ENCODE results near the gene PRSS33.

- TF ChIP-seq CTCF (IDR thresholded peaks at IDR 0.05) (no peak), POLR2A (IDR thresholded peaks at IDR 0.05) (no peak)
Observed at GRCh38 chr16:2773188-2773968, 14.0 kb downstream of the PRSS33 start.
